ENCODE data around the gene HKDC1. TPM values are rescaled to one million over a fixed set of nuclear protein-coding genes. Genes with fewer than 3 reads are reported as not detected.

The HKDC1 gene
- 8.3 to 11.9 TPM (median 9.9 TPM) in 5 replicates for total RNA-seq (2022; extraction: Qiagen RNA extraction)

GRCh38 chr10:69220041-69220451 lies at the start of gene HKDC1:
TSS of gene HKDC1 (plus strand) at chr10:69220332. CDS start at chr10:69220436, 104 bp downstream.

GRCh38 chr10:69179743-69180524 lies 40.2 kb upstream of the HKDC1 start, which contains the start of gene SUPV3L1:
TSS of gene SUPV3L1 (plus strand) at chr10:69180234. CDS start at chr10:69180292, 58 bp downstream.

GRCh38 chr10:69278446-69278963 lies 58.4 kb downstream of the HKDC1 start, which contains the start of gene HK1:
TSS of gene HK1 (plus strand) at chr10:69278496.

Other genes starting within 250 kb of the HKDC1 start
- 37.7 to 53.1 TPM (median 45.7 TPM) in 5 replicates for gene KIFBP, start 231.5 kb upstream of the HKDC1 start, total RNA-seq (2022; extraction: Qiagen RNA extraction)
- gene SRGN, start 132.2 kb upstream of the HKDC1 start, total RNA-seq (2022; extraction: Qiagen RNA extraction): 91.0 to 135 TPM (median 98.2 TPM) in 5 replicates
- gene VPS26A, start 96.2 kb upstream of the HKDC1 start, total RNA-seq (2022; extraction: Qiagen RNA extraction): 48.1 to 78.8 TPM (median 50.0 TPM) in 5 replicates
- 30.9 to 36.0 TPM (median 33.5 TPM) in 5 replicates for gene SUPV3L1, start 40.1 kb upstream of the HKDC1 start, total RNA-seq (2022; extraction: Qiagen RNA extraction)
- gene HK1, start 58.2 kb downstream of the HKDC1 start, total RNA-seq (2022; extraction: Qiagen RNA extraction): 35.7 to 53.0 TPM (median 41.9 TPM) in 5 replicates
- 0.06 to 0.22 TPM (median 0.10 TPM) in 5 replicates for gene TACR2, start 196.6 kb downstream of the HKDC1 start, total RNA-seq (2022; extraction: Qiagen RNA extraction)
- gene TSPAN15, start 231.1 kb downstream of the HKDC1 start, total RNA-seq (2022; extraction: Qiagen RNA extraction): 91.4 to 106 TPM (median 101 TPM) in 5 replicates